Stimulated activated CD8-positive, alpha-beta memory T cell treated with anti-CD3 and anti-CD28 coated beads, Interleukin-7, amount 100 ng/mL, for 24 hours (primary cell): ENCODE data around the gene ABI3.
"Not testable (repeated sequence)": the region's sequence is repeated elsewhere in the genome, so short reads cannot be mapped to it uniquely, and the experiment has no call there.

Experiments
- DNase-seq: peaks from one replicate; pipeline ENCODE4 v3.0.0-alpha.2; 2020; ENCODE audit warnings: low read depth

ABI3 gene, protein sequence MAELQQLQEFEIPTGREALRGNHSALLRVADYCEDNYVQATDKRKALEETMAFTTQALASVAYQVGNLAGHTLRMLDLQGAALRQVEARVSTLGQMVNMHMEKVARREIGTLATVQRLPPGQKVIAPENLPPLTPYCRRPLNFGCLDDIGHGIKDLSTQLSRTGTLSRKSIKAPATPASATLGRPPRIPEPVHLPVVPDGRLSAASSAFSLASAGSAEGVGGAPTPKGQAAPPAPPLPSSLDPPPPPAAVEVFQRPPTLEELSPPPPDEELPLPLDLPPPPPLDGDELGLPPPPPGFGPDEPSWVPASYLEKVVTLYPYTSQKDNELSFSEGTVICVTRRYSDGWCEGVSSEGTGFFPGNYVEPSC

DNA sequence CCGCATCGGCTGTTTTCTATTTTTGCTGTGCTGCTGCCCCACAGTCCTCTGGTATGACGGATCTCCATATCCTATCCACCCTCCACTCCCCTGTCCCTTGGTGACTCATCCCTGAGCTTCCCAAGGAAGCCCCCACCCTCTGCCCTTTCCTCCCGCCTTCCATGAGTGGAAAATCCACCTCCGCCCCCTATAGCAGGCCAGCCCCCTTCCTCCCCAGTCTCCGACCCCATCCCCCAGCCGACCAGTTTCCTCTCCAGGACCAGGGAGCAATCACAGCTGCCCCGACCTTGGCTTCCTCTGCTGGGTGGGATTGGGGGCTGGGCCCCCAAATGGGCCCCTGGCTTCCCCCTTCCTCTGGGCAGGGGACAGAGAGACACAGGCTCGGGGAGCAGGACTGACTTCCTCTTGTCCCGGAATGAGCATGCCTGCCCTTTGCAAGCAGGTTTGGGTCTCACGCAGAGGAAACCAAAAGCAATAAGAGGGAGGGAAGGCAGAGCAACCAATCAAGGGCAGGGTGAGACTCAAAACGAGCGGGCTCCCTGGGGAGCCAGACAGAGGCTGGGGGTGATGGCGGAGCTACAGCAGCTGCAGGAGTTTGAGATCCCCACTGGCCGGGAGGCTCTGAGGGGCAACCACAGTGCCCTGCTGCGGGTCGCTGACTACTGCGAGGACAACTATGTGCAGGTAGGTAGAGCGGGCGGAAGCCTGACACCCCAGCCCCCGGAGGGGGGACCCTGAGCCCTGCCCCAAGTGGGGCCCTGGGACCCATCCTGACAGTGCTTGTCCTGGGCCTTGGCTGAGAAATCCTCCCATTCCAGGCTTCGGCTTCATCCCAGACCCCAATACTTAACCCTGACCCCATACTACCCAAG lies at the start of gene ABI3, which contains the start of gene GNGT2:
Gene ABI3 (plus strand): TSS at position 550 of the 872 bp plus-strand sequence. CDS start 18 bp downstream, at position 568.
Gene GNGT2 (minus strand): TSS at position 417 of the 872 bp plus-strand sequence. CDS start 3,152 bp downstream, outside the sequence.
- no peak for DNase-seq

DNA sequence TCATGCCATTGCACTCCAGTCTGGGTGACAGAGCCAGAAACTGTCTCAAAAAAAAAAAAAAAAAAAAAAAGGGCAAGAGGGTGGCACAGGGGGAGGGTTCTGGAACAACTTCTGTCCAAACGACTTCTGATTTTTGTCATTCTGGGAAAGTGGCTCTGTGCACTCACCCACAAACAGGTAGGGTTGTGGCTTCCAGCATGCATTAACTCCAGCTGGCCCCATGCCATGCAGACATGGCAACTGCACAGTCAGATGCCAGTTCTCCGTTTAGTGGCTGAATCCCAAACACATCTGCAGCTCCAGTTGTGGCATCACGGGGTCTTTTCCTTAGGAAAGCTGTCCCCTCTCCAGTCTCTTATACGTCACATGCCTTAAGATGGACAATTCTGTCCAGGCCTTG lies 47.6 kb upstream of the ABI3 start:
- no peak for DNase-seq

DNA sequence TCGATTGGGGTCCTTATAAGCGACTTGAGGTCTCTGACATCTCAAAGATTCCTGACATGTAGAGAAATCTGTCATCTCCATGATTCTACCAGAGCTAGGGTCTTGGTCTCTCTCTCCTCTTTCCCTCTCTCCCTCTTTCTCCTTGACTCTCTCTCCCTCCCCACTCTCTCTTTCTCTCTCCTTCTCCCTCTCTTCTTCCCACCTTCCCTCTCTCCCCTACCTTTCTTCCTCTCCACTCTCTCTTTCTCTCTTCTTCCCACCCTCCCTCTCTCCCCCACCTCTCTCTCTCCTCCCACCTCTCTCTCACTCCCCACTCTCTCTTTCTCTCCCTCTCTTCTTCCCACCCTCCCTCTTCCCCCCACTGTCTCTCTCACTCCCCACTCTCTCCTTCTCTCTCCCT lies 45.4 kb upstream of the ABI3 start:
- DNase-seq: no peak

DNA sequence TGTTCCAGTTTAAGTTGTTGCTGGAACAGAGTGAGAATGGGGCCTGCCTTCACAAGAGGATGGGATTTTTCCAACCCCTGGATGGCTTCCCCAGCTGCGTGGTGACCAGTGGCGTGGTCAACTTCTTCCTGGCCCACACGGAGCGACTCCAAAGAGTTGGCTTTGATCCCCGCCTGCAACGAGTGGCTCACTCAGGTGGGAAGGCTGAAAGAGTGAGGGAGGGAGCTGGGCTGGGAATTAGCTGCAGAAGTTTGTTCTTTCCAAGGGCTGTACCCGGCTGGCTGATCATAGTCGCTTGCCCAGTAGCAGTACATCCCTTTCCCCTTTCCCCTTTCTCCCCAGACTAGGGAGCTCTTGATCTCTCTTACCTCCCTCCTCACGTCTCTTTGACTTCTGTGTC lies 41.8 kb upstream of the ABI3 start:
- no peak for DNase-seq

DNA sequence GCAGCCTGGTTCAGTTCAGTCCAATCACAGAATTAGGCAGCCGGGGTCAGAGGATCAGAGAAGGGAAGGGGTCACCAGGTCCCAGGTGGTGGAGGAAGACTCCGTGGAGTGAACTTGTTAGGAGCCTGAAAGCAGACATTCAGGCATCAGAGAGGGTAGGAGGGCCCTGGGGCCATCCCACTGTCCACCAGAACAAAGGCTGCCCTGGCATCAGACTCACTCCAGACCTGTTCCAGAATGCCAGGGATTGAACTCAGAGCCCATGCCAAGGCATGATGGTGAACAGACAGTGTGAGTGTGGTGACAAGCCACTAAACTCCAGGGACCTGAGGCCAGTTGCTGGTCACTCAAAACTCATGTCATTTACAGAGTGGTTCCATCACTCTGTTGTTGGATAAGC lies 40.3 kb upstream of the ABI3 start:
- no peak for DNase-seq

DNA sequence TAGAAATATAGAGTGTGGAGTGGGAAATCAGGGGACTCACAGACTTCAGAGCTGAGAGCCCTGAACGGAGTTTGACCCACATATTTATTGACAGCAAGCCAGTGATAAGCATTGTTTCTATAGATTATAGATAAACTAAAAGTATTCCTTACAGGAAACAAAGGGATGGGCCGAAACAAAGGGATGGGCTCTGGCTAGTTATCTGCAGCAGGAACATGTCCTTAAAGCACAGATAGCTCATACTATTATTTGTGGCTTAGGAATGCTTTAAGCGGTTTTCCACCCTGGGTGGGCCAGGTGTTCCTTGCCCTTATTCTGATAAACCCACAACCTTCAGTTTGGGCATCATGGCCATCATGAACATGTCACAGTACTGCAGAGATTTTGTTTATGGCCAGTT lies 39.8 kb upstream of the ABI3 start:
- DNase-seq: not testable (repeated sequence)

DNA sequence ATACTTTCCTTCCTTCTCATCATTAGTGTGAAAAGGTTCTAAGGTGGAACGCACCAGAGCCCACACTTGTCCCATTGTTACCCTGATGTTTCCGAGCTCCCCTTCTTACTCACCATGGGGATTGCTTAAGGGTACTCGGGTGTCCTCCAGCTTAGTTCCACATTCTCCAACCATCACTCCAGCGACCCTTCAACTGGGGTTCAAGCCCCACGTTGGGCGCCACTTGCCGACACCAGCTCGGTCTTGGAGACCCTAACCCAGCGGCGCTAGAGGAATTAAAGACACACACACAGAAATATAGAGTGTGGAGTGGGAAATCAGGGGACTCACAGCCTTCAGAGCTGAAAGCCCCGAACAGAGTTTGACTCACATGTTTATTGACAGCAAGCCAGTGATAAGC lies 34.5 kb upstream of the ABI3 start:
- DNase-seq: not testable (repeated sequence)

DNA sequence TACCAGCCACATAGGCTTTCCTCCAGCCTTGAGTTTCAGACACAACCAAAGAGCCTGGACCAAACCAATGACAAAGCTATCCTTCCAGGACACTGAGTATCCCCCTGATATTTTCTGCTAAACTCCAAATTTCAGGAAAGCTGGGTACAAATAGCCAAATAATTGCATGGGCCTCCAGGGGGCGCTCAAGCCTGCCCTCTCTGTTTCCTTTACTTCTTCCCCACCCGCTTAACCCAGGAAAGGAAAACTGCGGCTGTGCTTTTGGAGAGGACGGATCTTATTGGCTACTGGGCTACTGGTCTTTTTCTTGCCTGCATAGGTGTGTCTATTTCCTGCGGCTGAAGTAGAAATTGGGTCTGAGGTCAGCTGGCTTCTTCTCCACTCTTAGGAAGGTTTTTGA lies 30.2 kb upstream of the ABI3 start:
- peak; percentile 41 for DNase-seq

DNA sequence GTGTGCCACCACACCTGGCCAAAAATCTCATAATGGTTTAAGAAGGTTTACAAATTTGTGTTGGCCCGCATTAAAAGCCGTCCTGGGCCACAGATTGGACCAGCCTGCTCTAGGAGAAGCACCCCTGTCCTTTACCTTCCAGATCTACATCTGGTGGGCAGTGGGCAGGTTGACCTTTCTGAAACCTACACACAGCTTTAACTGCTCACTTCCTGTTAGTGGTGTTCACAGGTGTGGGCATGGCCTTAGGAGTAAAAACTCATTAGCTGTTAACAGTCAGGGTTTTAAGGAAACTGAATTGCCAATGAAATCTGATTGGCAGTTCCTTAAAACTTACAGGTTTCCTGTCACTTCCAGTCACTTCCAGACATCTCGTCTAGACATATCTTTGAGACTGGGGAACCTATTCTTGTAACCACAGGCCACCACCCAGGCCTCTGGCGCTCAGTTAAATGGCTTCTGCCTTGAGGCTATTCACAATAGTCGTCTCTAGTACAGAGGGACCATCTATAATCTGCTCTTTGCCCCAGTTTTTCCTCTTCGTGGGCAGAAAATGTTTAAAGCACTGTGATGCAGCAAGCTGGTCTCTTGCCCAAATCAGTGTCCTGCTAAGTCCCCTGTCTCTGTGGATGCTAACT lies 29.4 kb upstream of the ABI3 start:
- no peak for DNase-seq

DNA sequence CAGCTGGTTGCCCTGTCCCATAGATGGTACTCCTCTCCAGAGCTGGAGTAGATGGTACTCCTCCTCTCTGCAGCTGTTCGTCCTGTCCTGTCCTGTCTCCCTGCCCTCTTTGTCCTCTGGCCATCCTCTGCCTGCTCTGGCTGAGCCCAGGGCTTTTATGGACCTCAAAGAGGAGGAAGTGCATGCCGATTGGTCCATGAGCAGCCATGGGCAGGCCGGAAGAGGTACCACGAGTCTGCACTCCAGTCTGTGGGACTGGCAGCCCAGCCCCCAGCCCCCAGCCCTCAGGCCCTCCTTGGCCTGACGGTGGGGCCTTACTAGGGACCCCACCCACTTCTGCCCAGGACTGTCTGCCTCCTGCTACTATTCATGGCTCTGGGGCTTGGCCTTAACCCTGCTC lies 27.2 kb upstream of the ABI3 start:
- no peak for DNase-seq

DNA sequence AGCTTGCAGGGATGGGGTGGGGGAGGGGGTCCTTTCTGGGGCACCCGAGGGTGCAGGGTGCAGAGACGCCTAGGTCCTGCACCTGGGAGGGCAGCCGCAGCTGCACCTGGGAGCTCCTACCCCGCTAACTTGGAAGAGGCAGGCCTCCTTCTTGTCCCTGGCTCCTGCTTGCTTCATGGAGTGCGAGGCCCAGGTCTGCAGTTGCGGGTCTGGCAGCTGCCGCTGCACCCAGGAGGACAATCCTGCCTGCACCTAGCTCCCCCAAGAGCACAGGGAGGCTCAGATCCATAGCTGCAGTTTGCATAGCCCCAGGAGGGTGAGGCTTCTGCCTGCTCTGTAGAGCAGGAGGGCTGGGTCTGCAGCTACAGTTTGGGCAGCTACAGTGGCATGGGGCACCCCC lies 26.7 kb upstream of the ABI3 start:
- DNase-seq: no peak

DNA sequence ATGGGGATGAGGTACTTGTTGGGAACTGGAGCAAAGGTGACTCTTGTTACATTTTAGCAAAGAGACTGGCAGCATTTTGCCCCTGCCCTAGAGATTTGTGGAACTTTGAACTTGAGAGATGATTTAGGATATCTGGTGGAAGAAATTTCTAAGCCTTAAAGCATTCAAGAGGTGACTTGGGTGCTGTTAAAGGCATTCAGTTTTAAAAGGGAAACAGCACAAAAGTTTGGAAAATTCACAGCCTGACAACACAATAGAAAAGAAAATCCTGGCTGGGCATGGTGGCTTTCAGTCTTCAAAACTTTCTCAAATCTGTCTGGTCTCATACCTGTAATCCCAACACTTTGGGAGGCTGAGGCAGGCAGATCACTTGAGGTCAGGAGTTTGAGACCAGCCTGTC lies 26.0 kb upstream of the ABI3 start:
- not testable (repeated sequence) for DNase-seq

DNA sequence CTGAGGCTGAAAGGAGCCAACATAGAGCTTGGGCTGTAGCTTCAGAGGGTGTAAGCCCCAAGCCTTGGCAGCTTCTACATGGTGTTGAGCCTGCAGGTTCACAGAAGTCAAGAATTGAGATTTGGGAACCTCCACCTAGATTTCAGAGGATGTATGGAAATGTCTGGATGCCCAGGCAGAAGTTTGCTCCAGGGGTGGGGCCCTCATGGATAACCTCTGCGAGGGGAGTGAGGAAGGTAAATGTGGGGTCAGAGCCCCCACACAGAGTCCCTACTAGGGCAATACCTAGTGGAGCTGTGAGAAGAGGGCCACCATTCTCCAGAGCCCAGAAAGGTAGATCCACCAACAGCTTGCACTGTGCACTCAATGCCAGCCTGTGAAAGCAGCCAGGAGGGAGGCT lies 25.1 kb upstream of the ABI3 start:
- not testable (repeated sequence) for DNase-seq

DNA sequence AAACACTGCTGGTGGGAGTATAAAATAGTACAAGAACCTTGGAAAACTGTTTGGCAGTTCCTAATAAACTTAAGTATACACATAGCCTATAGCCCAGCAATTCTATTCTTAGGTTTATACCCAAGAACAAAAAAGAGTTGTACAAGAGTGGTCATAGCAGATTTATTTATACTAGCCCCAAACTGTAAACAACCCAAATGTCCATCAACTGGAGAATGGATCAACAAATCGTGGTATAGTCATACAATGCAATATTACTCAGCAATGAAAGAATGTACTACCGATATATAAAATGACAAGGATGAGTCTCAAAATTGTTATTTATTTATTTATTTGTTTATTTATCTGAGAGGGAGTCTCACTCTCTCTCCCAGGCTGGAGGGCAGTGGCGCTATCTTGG lies 23.2 kb upstream of the ABI3 start:
- DNase-seq: no peak

DNA sequence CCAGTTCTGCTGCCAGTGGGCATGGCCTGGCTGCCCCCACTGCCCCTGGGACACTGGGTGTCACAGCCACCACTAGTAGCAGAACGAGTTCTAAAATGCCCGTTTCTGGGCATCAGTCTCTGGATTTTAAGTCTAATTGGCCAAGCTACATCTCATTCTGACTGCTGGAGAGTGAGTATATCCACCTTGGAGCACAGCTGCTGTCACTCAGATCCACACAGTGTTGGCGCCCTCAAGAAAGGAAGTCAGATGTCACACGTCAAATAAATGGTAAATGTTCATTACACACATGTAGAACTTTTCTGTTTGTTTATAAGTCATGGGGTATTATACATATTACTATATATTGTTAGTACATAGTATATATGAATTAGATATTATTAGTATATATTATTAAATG lies 19.6 kb upstream of the ABI3 start:
- no peak for DNase-seq

DNA sequence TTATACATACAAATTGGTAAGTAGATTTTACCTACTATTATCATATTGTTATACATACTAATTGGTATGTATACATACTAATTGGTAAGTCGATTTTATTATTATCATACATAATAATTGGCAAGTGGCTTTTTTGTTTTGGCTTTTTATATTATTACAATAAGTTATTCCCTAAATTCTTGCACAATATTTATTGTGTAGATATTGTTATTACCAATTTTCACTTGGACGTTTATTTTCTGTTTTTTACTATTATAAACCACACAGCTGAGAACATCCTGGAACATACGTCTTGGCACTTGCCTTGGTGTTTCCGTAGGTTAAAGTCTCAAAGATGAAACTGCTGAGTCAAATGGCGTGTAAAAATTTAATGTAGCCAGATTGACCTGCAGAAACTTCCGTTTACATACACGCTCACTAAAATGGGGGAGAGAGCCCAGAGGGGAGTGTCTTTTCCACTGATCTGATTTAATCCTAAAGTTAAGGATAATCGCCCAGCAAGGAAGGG lies 19.0 kb upstream of the ABI3 start:
- no peak for DNase-seq

DNA sequence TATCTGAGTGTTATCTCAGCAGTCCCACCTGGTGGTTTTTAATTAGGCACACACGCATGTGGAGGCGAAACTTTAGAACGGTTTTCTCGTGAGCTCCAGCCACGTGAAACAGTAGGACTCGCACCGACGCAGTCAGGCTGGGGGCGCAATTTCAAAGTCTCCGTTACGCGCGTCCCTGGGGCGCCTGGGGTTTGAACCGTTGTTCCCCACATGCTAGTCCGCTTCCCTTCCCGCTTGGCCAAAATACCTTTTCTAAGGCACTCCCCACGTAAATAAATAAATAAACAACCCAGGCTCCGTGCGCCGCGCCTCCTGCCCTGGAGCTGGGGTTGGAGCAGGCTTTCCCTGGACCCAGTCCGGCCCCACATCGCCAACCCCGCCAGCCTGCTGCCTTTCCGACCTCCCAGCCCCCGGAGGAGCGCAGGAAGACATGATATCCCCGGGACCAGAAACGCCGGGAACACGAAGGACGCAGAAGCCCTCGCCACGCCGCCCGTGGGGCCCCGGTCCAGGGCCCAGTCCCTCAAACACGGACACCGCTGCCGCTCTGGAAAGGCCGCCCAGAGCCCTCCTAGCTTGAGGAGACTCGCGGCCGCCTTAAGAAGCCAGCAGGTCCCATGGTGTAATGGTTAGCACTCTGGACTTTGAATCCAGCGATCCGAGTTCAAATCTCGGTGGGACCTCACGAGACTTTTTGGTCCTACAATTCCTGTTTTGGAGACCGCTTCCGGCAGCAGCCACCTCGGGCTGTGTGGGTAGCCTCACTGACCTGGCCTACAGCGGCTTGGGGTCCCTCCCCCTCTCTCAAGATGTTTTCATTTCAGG lies 18.4 kb upstream of the ABI3 start:
- peak; percentile 86 for DNase-seq

DNA sequence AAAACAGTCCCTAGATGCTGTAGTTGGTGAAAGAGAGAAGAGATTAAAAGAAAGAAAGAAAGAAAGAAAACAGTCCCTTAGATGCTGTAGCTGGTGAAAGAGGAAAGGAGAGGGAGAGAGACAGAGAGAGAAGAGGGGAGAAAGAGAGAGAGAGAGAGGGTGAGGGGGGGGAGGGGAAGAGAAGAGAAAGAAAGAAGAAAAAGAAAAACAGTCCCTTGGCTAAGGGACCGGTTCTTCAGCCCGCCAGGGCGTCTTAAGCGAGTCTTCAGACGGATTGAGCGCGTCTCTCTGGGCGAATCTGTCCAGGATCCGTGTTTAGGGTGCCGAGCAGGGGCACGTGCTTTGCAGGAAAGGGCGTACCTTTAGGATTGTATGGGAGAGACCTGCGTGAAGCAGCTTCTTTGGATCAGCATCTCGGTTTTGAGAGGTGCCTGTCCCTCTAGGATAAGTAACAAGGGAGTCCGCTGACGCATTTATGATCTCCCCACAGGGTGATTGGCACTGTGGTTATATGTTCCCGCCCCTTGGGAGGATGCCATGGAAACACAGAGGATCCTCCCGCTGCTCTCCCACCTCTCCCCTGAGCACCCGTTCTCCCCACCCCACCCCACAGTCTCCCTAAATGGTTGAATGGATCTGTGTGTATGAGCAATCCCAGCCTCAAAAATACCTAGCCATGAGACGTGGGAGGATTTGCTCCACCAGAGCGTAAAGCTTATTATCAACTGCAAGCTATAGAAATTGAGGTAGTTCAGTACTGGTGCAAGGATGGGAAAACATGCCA lies 16.8 kb upstream of the ABI3 start:
- DNase-seq: no peak

DNA sequence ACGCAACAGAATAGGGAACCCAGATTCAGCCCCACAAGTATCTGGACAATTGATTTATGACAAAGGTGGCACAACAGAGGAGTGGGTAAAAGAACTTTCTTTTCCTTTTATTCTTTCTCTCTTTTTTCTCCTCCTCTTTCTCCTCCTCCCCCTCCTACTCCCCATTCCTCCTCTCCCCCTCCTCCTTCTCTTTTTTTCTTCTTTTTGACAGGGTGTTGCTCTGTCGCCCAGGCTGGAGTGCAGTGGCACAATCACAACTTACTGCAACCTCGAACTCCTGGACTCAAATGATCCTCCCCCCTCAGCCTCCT lies 16.3 kb upstream of the ABI3 start:
- no peak for DNase-seq

DNA sequence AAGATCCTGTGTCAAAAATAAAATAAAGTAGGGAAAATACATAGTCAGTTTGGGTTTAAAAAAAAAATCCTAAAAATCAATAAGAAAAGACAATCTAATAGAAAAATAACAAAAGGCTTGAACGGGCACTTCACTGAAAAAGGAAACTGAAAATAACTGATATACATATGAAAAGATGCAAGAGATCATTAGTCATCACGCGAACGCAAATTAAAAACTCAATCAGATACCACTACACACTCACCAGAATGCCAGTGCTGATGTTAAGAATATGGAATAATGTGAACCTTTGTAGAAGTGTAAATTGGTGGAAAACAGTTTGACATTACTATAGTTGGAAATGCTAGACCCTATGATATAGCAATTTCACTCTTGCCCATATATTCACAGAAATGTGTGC lies 14.8 kb upstream of the ABI3 start:
- no peak for DNase-seq

DNA sequence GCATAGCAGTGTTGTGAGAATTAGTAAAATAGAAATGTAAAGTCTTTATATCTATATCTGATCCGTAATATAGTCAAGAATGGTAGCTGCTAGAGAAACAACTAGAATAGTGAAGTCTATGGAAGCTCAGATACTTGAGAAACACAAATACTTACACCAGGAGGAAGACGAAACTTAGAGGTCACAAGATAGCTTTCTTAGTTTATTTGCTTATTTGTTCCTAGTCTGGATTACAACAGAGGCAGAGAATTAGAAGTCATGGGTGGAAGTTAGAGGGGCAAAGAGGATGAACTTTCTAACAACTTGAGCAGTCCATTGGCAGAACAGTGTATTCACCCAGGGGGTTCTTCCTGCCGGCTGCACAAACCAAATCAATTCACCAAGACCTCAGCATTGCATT lies 14.0 kb upstream of the ABI3 start:
- no peak for DNase-seq
